WTC11 (cell line): ENCODE data around the gene GABRB2. TPM values are rescaled to one million over a fixed set of nuclear protein-coding genes. Genes with fewer than 3 reads are reported as not detected.

ENCODE experiments used
- ATAC-seq: fragments of 200-7000 bp; cut with Tn5 transposase; 2 replicates; pipeline ENCODE4 v1.10.0; 2021; ENCODE audit warnings: mild to moderate bottlenecking, moderate library complexity
- CTCF ChIA-PET: fragments of 300-600 bp; sonication (Branson Sonifier 250); formaldehyde crosslinking; loops from one replicate; lab custom pipeline; 2021; ENCODE audit warnings: antibody characterized with exemption; lab: Charles Lee
- POLR2A ChIA-PET: fragments of 350-600 bp; sonication (Branson Sonifier 250); formaldehyde crosslinking; loops from one replicate; lab custom pipeline; 2021; ENCODE audit warnings: antibody characterized with exemption; lab: Charles Lee
- DNase-seq: peaks from one replicate; pipeline ENCODE4 v3.0.0; 2021; ENCODE audit warnings: low spot score
- H3K27ac Mint-ChIP-seq: 2 replicates; pipeline ENCODE4 v1.8.0; 2021; ENCODE audit warnings: mixed read lengths
- H3K27me3 Mint-ChIP-seq: 2 replicates; pipeline ENCODE4 v1.8.0; 2021; ENCODE audit warnings: low read depth, mild to moderate bottlenecking, moderate library complexity, mixed read lengths
- H3K36me3 Mint-ChIP-seq: 2 replicates; pipeline ENCODE4 v1.8.0; 2021; ENCODE audit warnings: mixed read lengths
- H3K4me1 Mint-ChIP-seq: 2 replicates; pipeline ENCODE4 v1.8.0; 2022; ENCODE audit warnings: mixed read lengths
- H3K4me3 Mint-ChIP-seq: 2 replicates; pipeline ENCODE4 v1.8.0; 2021; ENCODE audit warnings: mild to moderate bottlenecking, moderate library complexity, mixed read lengths
- H3K9me3 Mint-ChIP-seq: 2 replicates; pipeline ENCODE4 v1.8.0; 2021; ENCODE audit warnings: mixed read lengths
- ATF1 ChIP-seq: sonication (generic); formaldehyde crosslinking; IDR thresholded peaks from 2 replicates; pipeline ENCODE4 v1.8.1; 2023; ENCODE audit warnings: mild to moderate bottlenecking, moderate library complexity, missing genetic modification reagents
- FOXK1 ChIP-seq: sonication (generic); formaldehyde crosslinking; IDR thresholded peaks from 2 replicates; pipeline ENCODE4 v1.8.0; 2022; ENCODE audit warnings: mild to moderate bottlenecking, moderate library complexity, missing genetic modification reagents
- HMGA2 ChIP-seq: fragments of 250-450 bp; sonication (Bioruptor Pico); IDR thresholded peaks from 2 replicates; pipeline ENCODE4 v1.4.0; 2021; ENCODE audit warnings: mild to moderate bottlenecking, moderate library complexity
- HMGXB4 ChIP-seq: sonication (generic); formaldehyde crosslinking; IDR thresholded peaks from 2 replicates; pipeline ENCODE4 v1.8.1; 2023; ENCODE audit warnings: mild to moderate bottlenecking, moderate library complexity, missing genetic modification reagents
- IRF2 ChIP-seq: sonication (generic); formaldehyde crosslinking; IDR thresholded peaks from 2 replicates; pipeline ENCODE4 v1.8.0; 2022; ENCODE audit warnings: low read depth, missing genetic modification reagents, borderline replicate concordance
- JAZF1 ChIP-seq: fragments of 250-450 bp; sonication (Bioruptor Pico); IDR thresholded peaks from 2 replicates; pipeline ENCODE4 v1.9.0; 2021; ENCODE audit warnings: moderate library complexity, mild to moderate bottlenecking, inconsistent platforms
- MYBL2 ChIP-seq: sonication (generic); formaldehyde crosslinking; IDR thresholded peaks from 2 replicates; pipeline ENCODE4 v1.8.1; 2023; ENCODE audit warnings: mild to moderate bottlenecking, moderate library complexity, missing genetic modification reagents
- NR1H2 ChIP-seq: sonication (generic); formaldehyde crosslinking; IDR thresholded peaks from 2 replicates; pipeline ENCODE4 v1.9.0; 2021; ENCODE audit warnings: mild to moderate bottlenecking, moderate library complexity, missing genetic modification reagents
- NR2C2 ChIP-seq: sonication (generic); formaldehyde crosslinking; IDR thresholded peaks from 2 replicates; pipeline ENCODE4 v1.8.0; 2022; ENCODE audit warnings: mild to moderate bottlenecking, missing genetic modification reagents
- NR3C1 ChIP-seq: sonication (generic); formaldehyde crosslinking; conservative IDR thresholded peaks from 2 replicates; pipeline ENCODE4 v1.8.1; 2023; ENCODE audit warnings: low read depth, mild to moderate bottlenecking, missing genetic modification reagents
- PRDM15 ChIP-seq: sonication (generic); formaldehyde crosslinking; IDR thresholded peaks from 2 replicates; pipeline ENCODE4 v1.8.0; 2022; ENCODE audit warnings: missing genetic modification reagents
- PRRX2 ChIP-seq: fragments of 250-450 bp; sonication (Bioruptor Pico); IDR thresholded peaks from 2 replicates; pipeline ENCODE4 v1.8.0; 2021; ENCODE audit warnings: mild to moderate bottlenecking
- SMAD3 ChIP-seq: sonication (generic); formaldehyde crosslinking; IDR thresholded peaks from 2 replicates; pipeline ENCODE4 v1.8.0; 2022; ENCODE audit warnings: missing genetic modification reagents, mild to moderate bottlenecking, borderline replicate concordance
- ZNF219 ChIP-seq: sonication (generic); formaldehyde crosslinking; IDR thresholded peaks from 2 replicates; pipeline ENCODE4 v1.8.0; 2023; ENCODE audit warnings: missing genetic modification reagents, mild to moderate bottlenecking, borderline replicate concordance
- ZNF671 ChIP-seq: fragments of 250-450 bp; sonication (Bioruptor Pico); IDR thresholded peaks from 2 replicates; pipeline ENCODE4 v1.8.0; 2021; ENCODE audit warnings: mild to moderate bottlenecking
- total RNA-seq: library from RNA; stranded (reverse); gene quantifications from 3 replicates; pipeline ENCODE4 v1.2.3, GENCODE V29; 2021
- TF ChIP-seq, protein P1 (sequence below): sonication (generic); formaldehyde crosslinking; IDR thresholded peaks from 2 replicates; pipeline ENCODE4 v1.8.0; 2023; ENCODE audit warnings: missing genetic modification reagents
- TF ChIP-seq, protein P2 (sequence below): sonication (generic); formaldehyde crosslinking; IDR thresholded peaks from 2 replicates; pipeline ENCODE4 v1.8.1; 2022; ENCODE audit warnings: mild to moderate bottlenecking, missing genetic modification reagents, moderate library complexity, borderline replicate concordance
- TF ChIP-seq, protein P3 (sequence below): fragments of 250-450 bp; sonication (Bioruptor Pico); IDR thresholded peaks from 2 replicates; pipeline ENCODE4 v1.9.0; 2021; ENCODE audit warnings: mild to moderate bottlenecking
- TF ChIP-seq, protein P4 (sequence below): sonication (generic); formaldehyde crosslinking; IDR thresholded peaks from 2 replicates; pipeline ENCODE4 v1.8.1; 2023; ENCODE audit warnings: mild to moderate bottlenecking, missing genetic modification reagents
- TF ChIP-seq, protein P5 (sequence below): sonication (generic); formaldehyde crosslinking; IDR thresholded peaks from 2 replicates; pipeline ENCODE4 v1.8.0; 2023; ENCODE audit warnings: mild to moderate bottlenecking, missing genetic modification reagents

GABRB2 gene
- total RNA-seq, 1 experiment from 2014 or later: 0.79 TPM

GRCh38 chr5:161342886-161343285 lies 203.6 kb downstream of the GABRB2 start:
- no peaks in the 10 kb centered on the region for H3K27me3 Mint-ChIP-seq
- ATAC-seq: no peak
- TF ChIP-seq NR3C1 (CRISPR knock-in tag) (no peak), JAZF1 (CRISPR knock-in tag) (no peak), ZNF671 (CRISPR knock-in tag) (no peak), NR2C2 (CRISPR knock-in tag) (no peak), ZNF219 (CRISPR knock-in tag) (no peak), SMAD3 (no peak), ATF1 (CRISPR knock-in tag) (no peak), PRRX2 (no peak), HMGXB4 (CRISPR knock-in tag) (no peak), FOXK1 (CRISPR knock-in tag) (no peak), NR1H2 (no peak), IRF2 (CRISPR knock-in tag) (no peak), MYBL2 (CRISPR knock-in tag) (no peak), HMGA2 (CRISPR knock-in tag) (no peak), PRDM15 (no peak)
- TF ChIP-seq, protein P1, sequence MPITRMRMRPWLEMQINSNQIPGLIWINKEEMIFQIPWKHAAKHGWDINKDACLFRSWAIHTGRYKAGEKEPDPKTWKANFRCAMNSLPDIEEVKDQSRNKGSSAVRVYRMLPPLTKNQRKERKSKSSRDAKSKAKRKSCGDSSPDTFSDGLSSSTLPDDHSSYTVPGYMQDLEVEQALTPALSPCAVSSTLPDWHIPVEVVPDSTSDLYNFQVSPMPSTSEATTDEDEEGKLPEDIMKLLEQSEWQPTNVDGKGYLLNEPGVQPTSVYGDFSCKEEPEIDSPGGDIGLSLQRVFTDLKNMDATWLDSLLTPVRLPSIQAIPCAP (CRISPR knock-in tag): no peak
- TF ChIP-seq, protein P2, sequence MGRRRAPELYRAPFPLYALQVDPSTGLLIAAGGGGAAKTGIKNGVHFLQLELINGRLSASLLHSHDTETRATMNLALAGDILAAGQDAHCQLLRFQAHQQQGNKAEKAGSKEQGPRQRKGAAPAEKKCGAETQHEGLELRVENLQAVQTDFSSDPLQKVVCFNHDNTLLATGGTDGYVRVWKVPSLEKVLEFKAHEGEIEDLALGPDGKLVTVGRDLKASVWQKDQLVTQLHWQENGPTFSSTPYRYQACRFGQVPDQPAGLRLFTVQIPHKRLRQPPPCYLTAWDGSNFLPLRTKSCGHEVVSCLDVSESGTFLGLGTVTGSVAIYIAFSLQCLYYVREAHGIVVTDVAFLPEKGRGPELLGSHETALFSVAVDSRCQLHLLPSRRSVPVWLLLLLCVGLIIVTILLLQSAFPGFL (CRISPR knock-in tag): no peak
- TF ChIP-seq, protein P3, sequence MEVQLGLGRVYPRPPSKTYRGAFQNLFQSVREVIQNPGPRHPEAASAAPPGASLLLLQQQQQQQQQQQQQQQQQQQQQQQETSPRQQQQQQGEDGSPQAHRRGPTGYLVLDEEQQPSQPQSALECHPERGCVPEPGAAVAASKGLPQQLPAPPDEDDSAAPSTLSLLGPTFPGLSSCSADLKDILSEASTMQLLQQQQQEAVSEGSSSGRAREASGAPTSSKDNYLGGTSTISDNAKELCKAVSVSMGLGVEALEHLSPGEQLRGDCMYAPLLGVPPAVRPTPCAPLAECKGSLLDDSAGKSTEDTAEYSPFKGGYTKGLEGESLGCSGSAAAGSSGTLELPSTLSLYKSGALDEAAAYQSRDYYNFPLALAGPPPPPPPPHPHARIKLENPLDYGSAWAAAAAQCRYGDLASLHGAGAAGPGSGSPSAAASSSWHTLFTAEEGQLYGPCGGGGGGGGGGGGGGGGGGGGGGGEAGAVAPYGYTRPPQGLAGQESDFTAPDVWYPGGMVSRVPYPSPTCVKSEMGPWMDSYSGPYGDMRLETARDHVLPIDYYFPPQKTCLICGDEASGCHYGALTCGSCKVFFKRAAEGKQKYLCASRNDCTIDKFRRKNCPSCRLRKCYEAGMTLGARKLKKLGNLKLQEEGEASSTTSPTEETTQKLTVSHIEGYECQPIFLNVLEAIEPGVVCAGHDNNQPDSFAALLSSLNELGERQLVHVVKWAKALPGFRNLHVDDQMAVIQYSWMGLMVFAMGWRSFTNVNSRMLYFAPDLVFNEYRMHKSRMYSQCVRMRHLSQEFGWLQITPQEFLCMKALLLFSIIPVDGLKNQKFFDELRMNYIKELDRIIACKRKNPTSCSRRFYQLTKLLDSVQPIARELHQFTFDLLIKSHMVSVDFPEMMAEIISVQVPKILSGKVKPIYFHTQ (CRISPR knock-in tag): no peak
- TF ChIP-seq, protein P4, sequence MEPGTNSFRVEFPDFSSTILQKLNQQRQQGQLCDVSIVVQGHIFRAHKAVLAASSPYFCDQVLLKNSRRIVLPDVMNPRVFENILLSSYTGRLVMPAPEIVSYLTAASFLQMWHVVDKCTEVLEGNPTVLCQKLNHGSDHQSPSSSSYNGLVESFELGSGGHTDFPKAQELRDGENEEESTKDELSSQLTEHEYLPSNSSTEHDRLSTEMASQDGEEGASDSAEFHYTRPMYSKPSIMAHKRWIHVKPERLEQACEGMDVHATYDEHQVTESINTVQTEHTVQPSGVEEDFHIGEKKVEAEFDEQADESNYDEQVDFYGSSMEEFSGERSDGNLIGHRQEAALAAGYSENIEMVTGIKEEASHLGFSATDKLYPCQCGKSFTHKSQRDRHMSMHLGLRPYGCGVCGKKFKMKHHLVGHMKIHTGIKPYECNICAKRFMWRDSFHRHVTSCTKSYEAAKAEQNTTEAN (CRISPR knock-in tag): no peak
- TF ChIP-seq, protein P5, sequence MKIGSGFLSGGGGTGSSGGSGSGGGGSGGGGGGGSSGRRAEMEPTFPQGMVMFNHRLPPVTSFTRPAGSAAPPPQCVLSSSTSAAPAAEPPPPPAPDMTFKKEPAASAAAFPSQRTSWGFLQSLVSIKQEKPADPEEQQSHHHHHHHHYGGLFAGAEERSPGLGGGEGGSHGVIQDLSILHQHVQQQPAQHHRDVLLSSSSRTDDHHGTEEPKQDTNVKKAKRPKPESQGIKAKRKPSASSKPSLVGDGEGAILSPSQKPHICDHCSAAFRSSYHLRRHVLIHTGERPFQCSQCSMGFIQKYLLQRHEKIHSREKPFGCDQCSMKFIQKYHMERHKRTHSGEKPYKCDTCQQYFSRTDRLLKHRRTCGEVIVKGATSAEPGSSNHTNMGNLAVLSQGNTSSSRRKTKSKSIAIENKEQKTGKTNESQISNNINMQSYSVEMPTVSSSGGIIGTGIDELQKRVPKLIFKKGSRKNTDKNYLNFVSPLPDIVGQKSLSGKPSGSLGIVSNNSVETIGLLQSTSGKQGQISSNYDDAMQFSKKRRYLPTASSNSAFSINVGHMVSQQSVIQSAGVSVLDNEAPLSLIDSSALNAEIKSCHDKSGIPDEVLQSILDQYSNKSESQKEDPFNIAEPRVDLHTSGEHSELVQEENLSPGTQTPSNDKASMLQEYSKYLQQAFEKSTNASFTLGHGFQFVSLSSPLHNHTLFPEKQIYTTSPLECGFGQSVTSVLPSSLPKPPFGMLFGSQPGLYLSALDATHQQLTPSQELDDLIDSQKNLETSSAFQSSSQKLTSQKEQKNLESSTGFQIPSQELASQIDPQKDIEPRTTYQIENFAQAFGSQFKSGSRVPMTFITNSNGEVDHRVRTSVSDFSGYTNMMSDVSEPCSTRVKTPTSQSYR: no peak

More at GRCh38 chr5:161342886-161343285, 203.6 kb downstream of the GABRB2 start:
- Mint-ChIP-seq H3K4me1 (no peaks in the 10 kb centered on the region), H3K4me3 (no peak overlapping the region), H3K9me3 (peaks cover 5% of the 10 kb centered on the region; the same call in 1 of the 2 replicates), H3K36me3 (no peaks in the 10 kb centered on the region), H3K27ac (no peak overlapping the region)
- ChIA-PET POLR2A (no interaction called here), CTCF (no interaction called here)
- no peak for DNase-seq
